Measurements from ENCODE around the gene SAMM50. TPM values are rescaled to one million over a fixed set of nuclear protein-coding genes. Genes with fewer than 3 reads are reported as not detected.

The SAMM50 gene
- total RNA-seq, 1 experiment from 2014 or later, result 40.8 TPM

DNA sequence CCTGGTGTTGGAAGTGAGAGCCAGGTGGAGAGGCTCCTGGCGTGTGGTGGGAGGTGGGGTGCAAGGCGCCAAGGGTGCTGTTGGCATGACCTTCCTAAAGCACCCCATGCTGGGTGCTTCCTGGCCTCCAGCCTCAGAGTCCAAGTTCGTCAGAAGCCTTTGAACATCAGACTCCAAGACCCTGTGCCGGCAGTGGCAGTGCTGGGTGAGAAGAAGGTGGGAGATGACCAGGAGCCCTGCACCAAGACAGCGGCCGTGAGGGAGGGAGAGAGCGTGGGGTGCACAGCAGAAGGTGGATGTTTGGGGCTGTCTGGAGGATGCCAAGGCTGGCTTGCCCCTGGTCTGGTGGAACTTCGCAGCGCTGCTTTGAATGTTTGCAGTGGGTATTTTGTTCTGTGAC is 39.2 kb downstream of the SAMM50 start:
- DNase-seq (ENCODE audit: low read depth, low spot score), result no peak
- Histone ChIP-seq H3K36me3 (ENCODE audit: control insufficient read depth in 1 of 2, insufficient read depth in 2 of 2, low read length in 2 of 2) (peaks cover 21 to 28% of the 10 kb centered on the region in 2 experiments; a peak in 3 of 4 replicates), H2AFZ (ENCODE audit: low read depth, low read length, poor library complexity, severe bottlenecking) (no peak overlapping the region), H3K4me1 (ENCODE audit: control insufficient read depth in 1 of 2, insufficient read depth in 2 of 2, low read length in 2 of 2) (no peaks in the 10 kb centered on the region), H3K9me2 (ENCODE audit: insufficient read depth) (no peaks in the 10 kb centered on the region), H3K4me3 (replicated peaks in 1 of 2; ENCODE audit: low read depth in 1 of 2, low read length in 2 of 2) (no peak overlapping the region), H3K9ac (ENCODE audit: low read length) (no peak overlapping the region), H3K9me3 (ENCODE audit: control insufficient read depth in 1 of 2, insufficient read depth in 1 of 2, low read depth in 1 of 2, low read length in 2 of 2) (no peaks in the 10 kb centered on the region), H3K27me3 (ENCODE audit: insufficient read depth, low read length) (no peaks in the 10 kb centered on the region), H3K4me2 (ENCODE audit: low read length) (no peak overlapping the region), H4K20me1 (ENCODE audit: insufficient read depth) (no peaks in the 10 kb centered on the region), H3K27ac (ENCODE audit: low read depth, low read length) (no peak overlapping the region), H3K79me2 (ENCODE audit: insufficient read depth, low read length) (no peaks in the 10 kb centered on the region)
- ChIA-PET CTCF (interaction anchor here (1.3 to 4.0 kb wide), 5 partner anchors 15 to 631 kb away, joined by 5 to 84 read pairs (median 14); no protein-coding TSS in a partner anchor), POLR2A (interaction anchor here (2.1 kb wide), 1 partner anchor 91 kb away, joined by 9 read pairs; no protein-coding TSS in a partner anchor), RAD21 (ENCODE audit: low non-redundant PET in 1 of 2, low total read pairs in 2 of 2, uncharacterized antibody in 2 of 2, unreplicated experiment in 2 of 2) (interaction anchor here in 1 of 2 experiments (1.6 kb wide), 1 partner anchor 631 kb away, joined by 4 read pairs; no protein-coding TSS in a partner anchor)
- BruUV-seq (replicated peaks), result no TSS peak
- no peak for ATAC-seq
- intact Hi-C loops (cut with micrococcal nuclease), result no loop called here
- TF ChIP-seq, protein P1, sequence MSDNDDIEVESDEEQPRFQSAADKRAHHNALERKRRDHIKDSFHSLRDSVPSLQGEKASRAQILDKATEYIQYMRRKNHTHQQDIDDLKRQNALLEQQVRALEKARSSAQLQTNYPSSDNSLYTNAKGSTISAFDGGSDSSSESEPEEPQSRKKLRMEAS (IDR thresholded peaks at IDR 0.05), result no peak
- TF ChIP-seq ELF1 (IDR thresholded peaks at IDR 0.05; ENCODE audit: borderline replicate concordance, low read depth) (no peak), CEBPB (IDR thresholded peaks at IDR 0.05; ENCODE audit: low read depth) (no peak), ZFX (IDR thresholded peaks at IDR 0.05) (no peak), FOSL1 (IDR thresholded peaks at IDR 0.05; ENCODE audit: low read depth) (no peak), EZH2 (IDR thresholded peaks at IDR 0.05) (no peak), SP1 (IDR thresholded peaks at IDR 0.05; ENCODE audit: low read depth) (no peak)

DNA sequence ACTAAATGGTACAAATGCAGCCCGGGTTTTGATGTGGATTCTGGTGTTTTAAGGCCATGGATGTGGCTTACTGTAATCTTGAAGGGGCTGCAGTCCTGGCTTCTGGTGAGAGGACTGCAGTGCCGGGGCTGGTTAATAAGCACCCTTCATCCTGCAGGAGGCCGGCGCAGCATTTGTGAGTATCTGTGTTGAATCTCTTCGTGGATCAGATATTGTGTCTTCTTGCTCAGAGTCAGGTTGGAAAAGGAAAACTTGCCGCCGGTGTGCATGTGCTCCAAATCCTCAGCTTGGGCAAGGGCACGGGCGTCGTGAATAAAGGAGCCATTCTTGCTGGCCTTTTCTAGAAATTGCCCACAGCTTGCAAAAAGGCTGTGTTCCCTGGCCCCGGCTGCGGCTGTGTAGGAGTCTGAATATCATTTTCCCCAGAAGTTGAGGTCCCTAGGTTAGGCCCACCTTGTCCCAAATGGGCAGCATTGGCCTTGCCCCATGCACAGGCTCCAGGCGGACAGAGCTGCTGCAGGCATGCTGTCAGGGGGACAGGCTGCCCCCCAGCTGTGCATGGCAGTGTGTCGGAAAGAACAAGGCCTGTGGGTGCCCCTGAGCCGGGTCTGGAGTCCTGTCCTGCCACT is 39.9 kb downstream of the SAMM50 start:
- BruUV-seq (replicated peaks), result no TSS peak
- ChIA-PET POLR2A (no interaction called here), CTCF (interaction anchor here (1.3 to 4.0 kb wide), 2 partner anchors 91 to 630 kb away, joined by 5 to 51 read pairs; no protein-coding TSS in a partner anchor), RAD21 (ENCODE audit: low non-redundant PET in 1 of 2, low total read pairs in 2 of 2, uncharacterized antibody in 2 of 2, unreplicated experiment in 2 of 2) (no interaction called here)
- Histone ChIP-seq H3K27ac (ENCODE audit: low read depth, low read length) (no peak overlapping the region), H3K4me3 (replicated peaks in 1 of 2; ENCODE audit: low read depth in 1 of 2, low read length in 2 of 2) (no peak overlapping the region), H4K20me1 (ENCODE audit: insufficient read depth) (no peaks in the 10 kb centered on the region), H3K9ac (ENCODE audit: low read length) (no peak overlapping the region), H3K9me2 (ENCODE audit: insufficient read depth) (no peaks in the 10 kb centered on the region), H3K79me2 (ENCODE audit: insufficient read depth, low read length) (no peaks in the 10 kb centered on the region), H3K9me3 (ENCODE audit: control insufficient read depth in 1 of 2, insufficient read depth in 1 of 2, low read depth in 1 of 2, low read length in 2 of 2) (no peaks in the 10 kb centered on the region), H3K4me2 (ENCODE audit: low read length) (no peak overlapping the region), H2AFZ (ENCODE audit: low read depth, low read length, poor library complexity, severe bottlenecking) (no peak overlapping the region), H3K36me3 (ENCODE audit: control insufficient read depth in 1 of 2, insufficient read depth in 2 of 2, low read length in 2 of 2) (peaks cover 20 to 28% of the 10 kb centered on the region in 2 experiments; a peak in 3 of 4 replicates), H3K4me1 (ENCODE audit: control insufficient read depth in 1 of 2, insufficient read depth in 2 of 2, low read length in 2 of 2) (no peaks in the 10 kb centered on the region), H3K27me3 (ENCODE audit: insufficient read depth, low read length) (no peaks in the 10 kb centered on the region)
- DNase-seq (ENCODE audit: low read depth, low spot score), result no peak
- intact Hi-C loops (cut with micrococcal nuclease), result no loop called here
- ATAC-seq, result no peak
- TF ChIP-seq CEBPB (IDR thresholded peaks at IDR 0.05; ENCODE audit: low read depth) (no peak), SP1 (IDR thresholded peaks at IDR 0.05; ENCODE audit: low read depth) (no peak), TCF7L2 (IDR thresholded peaks at IDR 0.05; ENCODE audit: borderline replicate concordance, extremely low read depth, insufficient read depth, insufficient read length) (no peak), YY1 (IDR thresholded peaks at IDR 0.05; ENCODE audit: extremely low read depth, insufficient replicate concordance, low read depth, low read length) (no peak), RAD21 (IDR thresholded peaks at IDR 0.05; ENCODE audit: low read depth) (no peak), EGR1 (IDR thresholded peaks at IDR 0.05; ENCODE audit: low read depth) (no peak), FOSL1 (IDR thresholded peaks at IDR 0.05; ENCODE audit: low read depth) (no peak), ZNF274 (IDR thresholded peaks at IDR 0.05; ENCODE audit: low read depth, low read length) (no peak)
